GM18868 (cell line): Measurements from ENCODE around the gene NOX1.

ENCODE experiments used
- ATAC-seq: cut with Tn5 transposase; IDR thresholded peaks from one replicate; pipeline ENCODE4 v1.9.1; 2021; ENCODE audit warnings: mild to moderate bottlenecking, moderate library complexity; ENCODE audit not compliant: unreplicated experiment

The NOX1 gene

GRCh38 chrX:100874325-100874724 lies at the start of gene NOX1:
Gene NOX1 (minus strand): TSS chrX:100874359. CDS start chrX:100874139, 220 bp downstream.
- no peak for ATAC-seq

DNA sequence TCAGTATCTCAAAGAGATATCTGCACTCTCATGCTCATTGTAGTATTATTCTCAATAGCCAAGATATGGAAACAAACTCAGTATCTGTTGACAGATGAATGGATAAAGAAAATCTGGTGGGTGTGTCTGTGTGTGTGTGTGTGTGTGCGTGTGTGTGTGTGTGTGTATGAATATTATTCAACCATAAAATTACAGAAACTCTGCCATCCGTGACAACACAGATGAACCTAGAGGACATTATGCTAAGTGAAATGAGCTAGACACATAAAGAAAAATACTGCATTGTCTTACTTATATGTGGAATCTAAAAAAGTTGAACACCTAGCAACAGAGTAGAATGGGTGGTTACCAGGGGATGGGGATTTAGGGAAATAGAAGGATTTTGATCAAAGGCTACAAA lies 41.4 kb upstream of the NOX1 start:
- ATAC-seq = no peak

DNA sequence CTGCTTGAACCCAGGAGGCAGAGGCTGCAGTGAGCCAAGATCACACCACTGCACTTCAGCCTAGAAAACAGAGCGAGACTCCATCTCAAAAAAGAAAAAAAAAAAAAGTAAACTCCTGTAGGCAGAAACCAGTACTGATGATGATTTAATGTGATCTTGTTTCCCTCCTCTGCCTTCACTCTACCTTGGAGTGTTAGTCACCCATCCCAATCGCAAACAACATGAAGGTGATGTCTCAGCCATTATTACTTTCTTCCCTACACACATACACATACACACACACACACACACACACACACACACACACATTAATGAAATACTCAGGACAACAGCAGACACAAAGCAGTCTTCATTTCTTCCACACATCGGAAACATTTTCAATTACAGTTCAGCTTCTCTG lies 39.0 kb upstream of the NOX1 start:
- ATAC-seq = no peak

GRCh38 chrX:100911731-100912130 lies 37.6 kb upstream of the NOX1 start:
- ATAC-seq = no peak

DNA sequence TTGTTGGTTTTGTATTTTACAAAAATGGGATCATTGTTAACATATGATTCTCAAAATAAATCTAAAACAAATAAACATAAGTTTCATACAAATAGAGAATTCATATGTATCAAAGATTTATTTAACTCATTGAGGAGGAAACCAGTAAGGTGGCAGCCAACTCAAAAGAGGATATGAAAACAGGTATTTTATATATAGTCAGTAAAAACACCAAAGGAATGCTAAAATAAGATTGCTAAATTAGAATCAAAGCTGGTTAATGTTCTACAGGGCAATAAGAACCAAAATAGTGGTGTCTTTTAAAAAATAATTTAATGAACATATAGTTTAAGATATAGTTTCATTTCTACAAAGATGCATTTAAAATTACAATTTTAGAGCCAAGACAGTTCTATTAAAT lies 31.5 kb upstream of the NOX1 start:
- no peak for ATAC-seq

DNA sequence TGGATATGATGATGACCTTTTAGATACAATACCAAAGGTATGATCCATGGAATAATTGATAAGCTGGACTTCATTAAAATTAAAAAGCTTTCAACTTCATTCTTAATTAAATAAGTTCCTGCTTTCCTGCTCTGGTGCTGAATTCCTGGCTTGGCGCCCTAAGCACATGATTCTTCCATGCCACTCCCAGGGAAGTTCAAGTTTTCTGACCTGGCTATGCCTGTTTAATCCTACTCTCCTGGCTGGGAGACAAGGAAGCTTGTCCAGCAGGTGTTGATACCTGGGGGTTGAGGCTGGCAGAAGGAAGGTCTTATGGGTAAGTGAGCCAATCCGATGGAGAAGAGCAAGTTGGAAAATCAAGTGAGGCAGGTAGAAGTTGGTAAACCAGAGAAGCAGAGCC lies 30.3 kb upstream of the NOX1 start:
- ATAC-seq = no peak

DNA sequence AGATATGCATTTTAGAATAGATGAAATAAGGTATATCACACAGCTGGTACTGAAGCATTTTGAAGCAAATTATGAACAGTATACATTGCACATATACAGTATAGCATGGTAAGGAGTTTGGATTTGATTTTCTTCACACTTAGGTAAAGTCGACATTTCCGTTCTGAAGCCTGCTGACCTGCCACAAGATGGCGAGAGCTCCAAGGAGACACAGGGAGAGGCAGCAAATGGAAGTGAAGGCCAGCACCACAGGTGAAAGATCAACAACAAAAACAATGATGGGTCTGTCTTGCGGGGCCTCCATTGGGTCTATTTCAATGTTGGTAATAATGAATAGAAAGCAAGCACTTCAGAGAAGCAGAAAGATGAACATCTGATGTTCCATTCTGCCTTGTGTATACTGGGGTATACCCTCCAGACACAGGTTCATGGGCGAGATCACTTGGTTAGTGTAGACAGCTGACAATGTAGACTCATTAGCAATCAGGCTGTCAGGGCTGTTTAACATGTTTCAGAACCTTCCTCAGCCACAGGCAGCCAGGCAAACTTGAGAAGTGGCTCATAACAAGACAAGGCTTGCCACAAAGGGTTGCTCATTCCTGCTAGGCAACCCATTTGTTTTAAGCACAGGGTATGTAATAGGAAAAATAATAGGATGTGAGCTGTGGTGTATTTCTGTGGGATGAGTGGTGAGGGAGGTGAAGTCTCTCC lies 21.4 kb upstream of the NOX1 start:
- peak; percentile 68 for ATAC-seq

GRCh38 chrX:100883654-100884053 lies 9.5 kb upstream of the NOX1 start:
- ATAC-seq = no peak

DNA sequence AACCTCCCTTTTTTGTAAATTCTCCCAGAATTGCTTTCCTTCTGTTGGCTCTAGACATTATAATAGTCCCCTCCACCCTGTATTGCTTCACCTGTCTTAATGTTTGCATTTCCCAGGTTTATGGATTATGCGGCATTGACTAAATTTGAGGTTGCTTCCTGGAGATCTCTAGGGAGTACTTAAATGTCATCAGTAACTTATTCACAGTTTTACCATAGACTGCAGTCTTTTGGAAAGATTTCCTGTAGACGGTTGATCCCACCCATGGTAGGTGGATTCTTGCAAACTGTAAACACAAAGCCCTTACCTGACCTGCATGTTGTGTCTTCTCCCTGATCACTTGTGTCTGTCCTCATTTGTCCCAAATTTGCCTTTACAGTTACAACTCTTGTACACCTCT lies 6.2 kb upstream of the NOX1 start:
- no peak for ATAC-seq

DNA sequence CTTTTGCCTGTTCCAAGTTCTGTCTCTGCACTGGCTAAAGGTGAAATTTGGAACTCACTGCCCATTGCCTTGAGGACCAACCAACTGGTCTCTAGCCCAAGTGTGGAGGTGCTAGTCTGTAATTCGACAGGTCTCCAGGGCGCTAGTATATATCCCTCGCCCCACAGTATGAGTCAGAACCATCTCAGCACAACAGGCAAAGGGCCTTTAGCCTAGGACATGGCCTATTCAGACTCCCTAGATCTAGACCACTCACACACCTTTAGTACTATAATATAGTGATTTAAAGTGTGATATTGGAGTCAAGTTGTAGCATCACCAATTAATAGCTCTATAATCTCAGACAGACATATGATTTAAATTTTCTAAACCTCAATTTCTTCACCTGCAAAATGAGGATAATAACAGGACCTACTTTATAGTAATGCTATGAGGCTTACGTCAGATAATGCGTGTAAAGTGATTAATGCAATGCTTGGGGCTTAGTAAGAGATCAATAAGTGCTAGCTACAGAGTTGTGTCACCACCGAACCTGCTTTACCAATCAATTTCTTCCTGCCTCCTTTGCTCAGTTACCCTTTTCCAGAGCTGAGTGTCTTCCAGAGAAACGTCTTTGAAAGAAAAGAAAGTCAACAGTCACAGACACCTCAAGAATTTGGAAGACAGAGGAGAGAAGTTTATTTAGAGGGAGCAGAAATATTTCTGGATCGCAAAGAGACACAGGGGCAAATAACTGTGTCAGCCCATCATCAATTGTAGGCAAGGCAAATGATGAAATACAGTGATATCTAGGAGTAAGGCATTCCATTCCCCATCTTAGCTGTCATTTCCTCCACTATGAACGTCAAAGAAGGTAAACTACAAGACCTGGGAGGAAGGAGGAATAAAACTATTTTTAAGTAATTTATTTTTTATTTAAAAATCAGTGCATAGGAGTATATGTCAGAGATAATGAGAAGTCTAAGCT lies 2.3 kb downstream of the NOX1 start:
- no peak for ATAC-seq

- no peak for ATAC-seq
Observed at GRCh38 chrX:100870527-100870926, 3.6 kb downstream of the NOX1 start.

DNA sequence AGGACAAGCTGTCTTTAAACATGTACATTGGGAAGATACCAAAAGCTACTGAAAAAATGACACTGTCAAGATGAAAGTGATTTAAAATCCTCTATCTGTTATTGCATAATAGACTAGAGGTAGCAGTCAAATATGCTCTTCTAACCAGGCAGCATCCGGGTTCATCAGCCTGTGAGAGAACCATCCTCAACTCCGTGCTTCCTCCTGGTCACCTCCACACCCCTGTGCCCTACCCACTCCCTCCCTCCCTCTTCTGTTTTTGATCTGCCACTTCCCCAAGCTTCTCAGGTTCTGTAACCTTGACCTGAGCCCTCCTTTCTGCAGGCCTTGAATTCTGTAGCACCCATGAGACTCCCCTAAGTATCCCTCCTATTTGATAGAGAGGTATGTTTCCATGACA lies 5.9 kb downstream of the NOX1 start:
- no peak for ATAC-seq

DNA sequence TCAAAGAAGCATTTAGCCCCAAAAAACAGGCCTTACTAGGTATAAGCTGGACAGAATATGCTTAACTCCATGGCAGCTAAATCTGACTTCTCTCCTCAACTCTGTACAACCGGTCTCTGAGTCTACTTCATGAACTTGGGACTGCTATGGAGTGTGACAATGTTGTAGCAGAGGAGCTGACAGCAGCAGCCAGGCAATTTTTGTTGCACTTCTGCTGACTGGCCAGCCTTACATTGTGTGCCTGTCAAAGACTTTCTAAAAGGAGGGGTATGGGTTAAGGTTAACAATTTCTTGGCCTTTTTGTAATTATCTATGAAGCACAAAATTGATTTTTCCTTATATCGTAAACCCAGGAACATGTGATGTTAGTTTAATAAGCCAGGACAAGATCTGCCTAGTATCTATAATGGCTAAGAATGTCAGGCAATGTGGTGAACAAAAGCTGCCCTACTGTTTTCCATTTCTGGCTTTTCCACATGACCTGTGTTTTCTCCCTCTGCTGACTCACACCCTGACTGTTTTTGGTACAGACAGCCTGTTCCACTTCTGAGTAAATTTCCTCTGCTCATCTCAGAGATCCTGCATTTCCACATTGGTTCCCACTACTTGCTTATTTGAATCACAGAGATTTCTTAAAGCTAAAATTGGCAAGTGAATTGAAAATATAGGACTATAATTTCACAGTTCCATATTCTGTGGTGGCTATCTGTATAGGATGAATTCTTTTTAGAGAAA lies 9.3 kb downstream of the NOX1 start:
- no peak for ATAC-seq

GRCh38 chrX:100863326-100863864 lies 10.8 kb downstream of the NOX1 start:
- ATAC-seq = no peak

DNA sequence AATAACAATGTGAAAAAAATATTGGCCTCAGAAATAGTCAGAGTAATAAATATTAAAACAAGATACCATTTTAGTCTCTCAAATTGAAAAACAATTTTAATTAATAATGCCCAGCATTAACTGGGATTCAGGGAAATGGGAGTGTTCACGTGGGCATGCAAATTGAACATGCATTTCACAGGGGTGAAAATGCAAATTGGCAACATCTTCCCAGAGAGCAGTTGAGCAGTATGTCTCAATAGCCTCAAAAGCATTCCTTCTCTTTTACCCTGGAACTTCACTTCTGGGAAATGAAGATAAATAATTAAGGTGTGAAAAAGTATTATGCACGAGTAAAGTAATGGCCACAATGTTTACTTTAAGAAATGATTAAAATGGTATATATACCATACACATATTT lies 21.3 kb downstream of the NOX1 start:
- no peak for ATAC-seq

DNA sequence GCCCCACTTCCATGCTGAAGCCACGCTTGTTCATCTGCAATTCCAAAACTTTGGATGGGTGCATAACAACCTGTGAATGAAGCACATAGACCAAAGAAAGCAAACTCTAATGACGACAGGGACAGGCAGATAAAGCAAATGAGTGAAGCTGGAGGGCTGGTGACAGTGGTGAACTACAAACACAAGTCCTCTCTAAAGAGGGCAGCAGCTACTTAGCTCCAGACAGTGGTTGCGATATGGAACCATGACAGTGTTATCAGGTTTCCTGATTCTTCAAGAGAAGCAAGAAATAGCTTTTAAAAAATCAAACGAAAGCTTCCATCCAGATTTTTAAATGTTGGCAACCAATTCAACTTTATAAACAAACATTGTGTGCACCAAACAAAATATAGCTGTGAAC lies 23.8 kb downstream of the NOX1 start:
- no peak for ATAC-seq

DNA sequence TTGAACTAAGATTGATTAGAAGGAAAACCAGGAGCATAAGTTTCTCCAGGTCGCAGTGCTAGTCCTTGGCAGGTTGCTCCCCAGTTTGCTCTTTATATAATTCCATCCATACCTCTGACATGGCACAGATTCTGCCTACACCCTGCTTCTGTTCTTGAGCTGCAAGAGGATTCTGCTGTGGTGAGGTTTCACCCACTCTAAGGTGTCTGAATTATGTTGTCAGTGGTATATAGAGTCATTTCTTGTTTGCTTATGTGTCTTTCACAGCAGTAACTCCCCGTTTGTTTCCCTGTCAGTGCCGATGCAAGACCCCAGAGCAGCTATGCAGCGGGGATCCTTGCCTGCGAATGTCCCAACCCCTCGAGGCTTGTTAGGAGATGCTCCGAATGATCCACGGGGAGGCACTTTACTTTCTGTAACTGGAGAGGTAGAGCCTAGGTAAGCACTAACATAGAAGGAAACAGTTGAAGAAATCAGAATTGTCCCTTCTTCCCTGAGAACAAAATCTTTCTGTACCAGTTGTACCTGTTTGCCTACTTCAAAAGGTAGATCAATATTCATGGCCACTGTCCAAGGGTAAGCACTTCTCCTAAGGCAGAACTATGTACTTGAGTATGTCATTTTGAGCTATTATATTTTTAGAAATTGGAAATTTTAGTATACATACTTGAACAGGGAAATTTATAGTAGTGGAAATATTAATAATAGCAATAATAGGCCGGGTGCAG lies 42.8 kb downstream of the NOX1 start:
- no peak for ATAC-seq

GRCh38 chrX:100830547-100830946 lies 43.6 kb downstream of the NOX1 start:
- peak; percentile 50 for ATAC-seq

- peak; percentile 30 for ATAC-seq
Observed at GRCh38 chrX:100830143-100830542, 44.0 kb downstream of the NOX1 start.

GRCh38 chrX:100829730-100830129 lies 44.4 kb downstream of the NOX1 start:
- peak; percentile 83 for ATAC-seq
